GM20431 (cell line): Measurements from ENCODE around the gene C19orf25.
"Not testable (repeated sequence)": the region's sequence is repeated elsewhere in the genome, so short reads cannot be mapped to it uniquely, and the experiment has no call there.

Experiments
- in situ Hi-C: fragments of 300-500 bp; cut with MseI, MboI; formaldehyde crosslinking; loops from one replicate; pipeline ENCODE4 v1.15.0; 2020; ENCODE audit warnings: low sequenced_read_pairs; ENCODE audit not compliant: unreplicated experiment

Gene C19orf25

GRCh38 chr19:1478934-1479707, at the start of gene C19orf25:
Gene C19orf25 (minus strand): TSS chr19:1479215. CDS start chr19:1478903, 312 bp downstream.
- in situ Hi-C loops = no loop called here

DNA sequence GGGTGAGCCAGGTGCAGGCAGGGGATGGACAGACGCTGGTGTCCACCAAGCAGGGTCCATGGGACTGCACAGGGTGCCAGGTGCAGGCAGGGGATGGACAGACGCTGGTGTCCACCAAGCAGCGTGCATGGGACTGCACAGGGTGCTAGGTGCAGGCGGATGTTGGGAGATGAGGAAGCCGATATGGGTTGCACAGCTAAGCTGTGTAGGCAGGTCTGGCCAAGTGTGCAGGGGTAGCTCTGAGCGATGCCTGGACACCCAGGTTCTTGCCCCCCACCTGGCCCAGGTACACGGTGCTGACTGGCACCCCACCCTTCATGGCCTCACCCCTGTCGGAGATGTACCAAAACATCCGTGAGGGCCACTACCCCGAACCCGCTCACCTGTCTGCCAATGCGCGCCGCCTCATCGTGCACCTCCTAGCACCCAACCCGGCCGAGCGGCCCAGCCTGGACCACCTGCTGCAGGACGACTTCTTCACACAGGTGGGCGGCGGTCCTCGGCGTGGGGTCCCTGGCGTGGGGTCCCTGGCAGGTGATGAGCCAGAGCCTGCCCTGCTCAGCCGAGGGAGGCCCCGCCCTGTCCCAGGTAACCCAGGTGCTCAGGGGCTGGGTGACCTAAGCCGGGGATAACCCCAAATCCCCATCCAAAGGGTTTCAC, 48.8 kb upstream of the C19orf25 start:
- in situ Hi-C loops = no loop called here

DNA sequence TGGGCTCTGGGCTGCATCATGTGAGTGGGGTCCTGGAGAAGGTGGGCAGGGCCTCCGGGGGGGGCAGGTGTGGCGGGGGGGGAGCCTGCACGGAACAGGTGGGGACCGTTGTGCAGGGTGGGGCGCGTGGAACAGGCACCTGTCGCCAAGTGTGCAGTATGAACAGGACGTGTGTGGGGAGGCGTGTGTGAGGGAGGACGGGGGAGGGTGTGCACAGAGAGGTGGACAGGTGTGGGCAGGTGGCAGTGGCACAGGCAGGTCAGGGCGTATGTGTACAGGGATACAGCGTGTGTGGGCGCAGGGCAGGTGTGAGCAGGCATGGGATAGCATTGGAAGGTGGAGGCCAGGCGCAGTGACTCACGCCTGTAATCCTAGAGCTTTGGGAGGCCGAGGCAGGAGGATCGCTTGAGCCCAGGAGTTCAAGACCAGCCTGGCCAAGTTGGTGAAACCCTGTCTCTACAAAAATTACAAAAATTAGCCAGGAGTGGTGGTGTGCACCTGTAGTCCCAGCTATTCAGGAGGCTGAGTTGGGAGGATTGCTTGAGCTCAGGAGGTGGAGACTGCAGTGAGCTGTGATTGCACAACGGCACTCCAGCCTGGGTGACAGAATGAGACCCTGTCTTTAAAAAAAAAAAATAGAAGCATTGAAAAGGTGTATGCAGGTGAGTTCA, 48.1 kb upstream of the C19orf25 start:
- in situ Hi-C loops = no loop called here

DNA sequence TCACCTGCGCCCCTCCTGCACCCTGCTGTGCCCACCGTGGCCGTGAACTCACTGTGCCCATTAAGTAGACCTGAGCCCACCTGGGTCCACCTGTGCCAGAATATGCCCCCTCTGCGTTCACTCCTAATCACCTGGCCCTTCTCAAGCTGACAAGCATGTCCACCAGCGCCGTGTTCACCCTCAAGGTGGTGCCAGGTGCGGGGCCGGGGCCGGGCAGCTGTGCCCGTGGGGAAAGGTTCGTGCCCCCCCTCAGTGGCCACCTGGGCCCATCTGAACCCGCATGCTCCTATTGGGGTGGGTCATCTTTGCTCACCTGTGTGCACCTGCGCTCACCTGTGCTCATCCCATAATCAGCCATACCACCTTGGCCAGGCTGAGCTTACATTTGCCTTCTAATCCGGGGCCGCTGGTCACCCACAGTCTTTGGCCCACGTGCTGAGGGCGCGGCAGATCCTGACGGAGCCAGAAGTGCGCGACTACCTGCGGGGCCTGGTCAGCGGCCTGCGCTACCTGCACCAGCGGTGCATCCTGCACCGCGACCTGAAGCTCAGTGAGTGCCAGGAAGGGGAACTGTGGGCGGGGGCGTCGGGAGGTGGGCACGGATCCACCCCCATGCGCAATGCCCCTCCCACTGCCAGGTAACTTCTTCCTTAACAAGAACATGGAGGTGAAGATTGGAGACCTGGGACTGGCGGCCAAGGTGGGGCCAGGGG, 47.2 kb upstream of the C19orf25 start:
- in situ Hi-C loops = no loop called here

DNA sequence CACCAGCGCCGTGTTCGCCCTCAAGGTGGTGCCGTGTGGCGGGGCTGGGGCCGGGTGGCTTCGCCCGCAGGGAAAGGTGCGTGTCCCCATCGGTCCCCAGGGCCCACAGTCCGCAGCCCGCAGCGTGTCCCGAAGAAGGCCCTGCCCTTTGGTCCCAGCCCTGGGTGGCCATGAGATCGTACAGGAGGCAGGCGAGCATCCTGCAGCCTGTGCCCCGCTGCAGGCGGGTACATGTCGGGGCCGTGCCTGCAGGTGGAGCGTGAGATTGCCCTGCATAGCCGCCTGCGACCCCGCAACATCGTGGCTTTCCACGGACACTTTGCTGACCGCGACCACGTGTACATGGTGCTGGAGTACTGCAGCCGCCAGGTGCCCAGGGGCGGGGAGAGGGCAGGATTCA, 46.3 kb upstream of the C19orf25 start:
- in situ Hi-C loops = no loop called here

DNA sequence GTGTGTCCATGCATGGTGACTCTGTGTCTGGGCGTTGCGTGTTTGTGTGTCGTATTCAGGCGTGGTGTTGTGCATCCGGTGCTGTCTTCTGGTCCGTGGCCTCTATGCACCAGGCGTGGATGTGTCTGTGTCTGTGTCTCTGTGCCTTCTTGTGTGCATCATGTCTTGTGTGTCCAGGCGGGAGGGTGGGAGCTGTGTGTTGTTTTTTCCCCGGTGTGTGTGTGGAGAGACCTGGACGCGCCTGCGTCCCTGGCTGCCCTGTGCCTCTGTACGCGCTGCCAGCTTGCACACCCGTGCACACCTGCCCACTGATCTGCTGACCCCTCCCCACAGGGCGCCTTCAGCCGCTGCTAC, 45.9 kb upstream of the C19orf25 start:
- in situ Hi-C loops = no loop called here

- in situ Hi-C loops = no loop called here
Measured at GRCh38 chr19:1524287-1524971, 45.4 kb upstream of the C19orf25 start.

GRCh38 chr19:1523412-1524286, 44.6 kb upstream of the C19orf25 start, which contains the start of gene PLK5:
Gene PLK5 (plus strand): TSS chr19:1524077. CDS start chr19:1526997, 2,920 bp downstream.
- in situ Hi-C loops = no loop called here

DNA sequence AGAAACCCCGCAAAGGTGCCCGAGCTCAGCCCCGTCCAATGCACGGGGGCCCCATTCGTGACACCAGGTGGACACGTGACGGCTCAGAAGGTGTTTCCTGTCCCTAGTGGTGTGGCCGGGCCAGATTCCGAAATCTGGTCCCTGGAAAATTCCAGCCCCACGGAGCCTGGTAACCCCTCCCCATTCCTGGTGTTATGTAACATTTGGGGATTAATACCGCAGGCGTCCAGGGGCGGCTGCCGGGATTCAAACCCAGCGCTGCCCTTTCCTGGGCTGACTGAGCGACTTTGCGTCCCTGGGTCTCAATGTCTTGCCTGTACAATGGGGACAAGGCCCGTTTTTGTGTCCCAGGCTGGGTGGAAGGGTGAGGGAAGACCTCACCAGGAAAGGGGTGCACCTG, 43.8 kb upstream of the C19orf25 start:
- in situ Hi-C loops = no loop called here

GRCh38 chr19:1522061-1522460, 43.0 kb upstream of the C19orf25 start:
- in situ Hi-C loops = no loop called here

GRCh38 chr19:1521636-1522035, 42.6 kb upstream of the C19orf25 start:
- in situ Hi-C loops = no loop called here

DNA sequence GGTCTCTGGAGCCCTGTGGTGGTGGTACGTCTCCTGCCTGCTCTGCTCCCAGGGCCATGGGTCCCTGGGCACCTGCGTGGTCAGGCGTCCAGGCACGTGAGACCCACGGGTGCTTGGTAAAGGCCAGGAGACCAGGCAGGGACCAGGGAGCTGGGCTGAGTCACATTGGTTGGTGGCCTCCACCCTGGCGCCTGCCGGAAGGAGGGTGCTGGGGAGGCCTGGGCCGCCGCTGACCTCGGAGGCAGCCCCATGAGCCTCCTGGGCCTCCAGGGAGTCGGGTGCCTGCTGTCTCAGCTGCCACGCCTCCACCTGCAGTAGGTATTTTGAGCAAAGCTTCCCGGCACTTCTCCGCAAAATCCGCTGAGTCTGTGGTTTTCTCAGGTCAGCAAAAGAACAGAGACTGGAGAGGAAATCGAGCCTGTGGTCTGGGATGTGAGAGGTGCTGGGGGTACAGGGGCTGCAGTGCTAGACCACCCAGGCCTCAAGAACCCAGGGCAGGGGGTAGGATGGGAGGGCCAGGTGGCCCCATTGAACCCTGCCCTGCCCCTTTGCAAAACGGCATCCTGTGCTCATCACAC, 41.3 kb upstream of the C19orf25 start:
- in situ Hi-C loops = no loop called here

GRCh38 chr19:1519802-1520201, 40.8 kb upstream of the C19orf25 start:
- in situ Hi-C loops = not testable (repeated sequence)

DNA sequence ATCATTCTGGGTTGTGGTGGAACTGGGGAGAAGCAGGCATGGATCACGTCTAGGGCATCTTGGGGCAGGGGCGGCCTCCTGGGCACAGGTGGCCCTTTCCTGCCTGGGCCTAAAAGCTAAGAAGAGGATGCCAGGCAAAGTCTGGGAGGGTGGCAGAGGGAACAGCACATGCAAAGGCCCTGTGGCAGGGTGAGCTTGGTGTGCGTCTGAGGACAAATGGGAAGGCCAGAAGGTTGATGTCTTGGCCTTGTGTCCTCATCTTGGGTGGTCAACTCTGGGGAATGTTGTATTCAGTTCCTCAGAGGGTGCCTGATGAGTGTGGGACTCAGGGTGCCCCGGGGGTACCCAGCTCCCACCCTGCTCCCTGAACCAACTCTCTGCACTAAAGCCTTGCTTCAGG, 39.5 kb upstream of the C19orf25 start:
- in situ Hi-C loops = no loop called here

GRCh38 chr19:1516395-1516753, 37.4 kb upstream of the C19orf25 start:
- in situ Hi-C loops = no loop called here

GRCh38 chr19:1514986-1515721, 36.1 kb upstream of the C19orf25 start:
- in situ Hi-C loops = no loop called here

DNA sequence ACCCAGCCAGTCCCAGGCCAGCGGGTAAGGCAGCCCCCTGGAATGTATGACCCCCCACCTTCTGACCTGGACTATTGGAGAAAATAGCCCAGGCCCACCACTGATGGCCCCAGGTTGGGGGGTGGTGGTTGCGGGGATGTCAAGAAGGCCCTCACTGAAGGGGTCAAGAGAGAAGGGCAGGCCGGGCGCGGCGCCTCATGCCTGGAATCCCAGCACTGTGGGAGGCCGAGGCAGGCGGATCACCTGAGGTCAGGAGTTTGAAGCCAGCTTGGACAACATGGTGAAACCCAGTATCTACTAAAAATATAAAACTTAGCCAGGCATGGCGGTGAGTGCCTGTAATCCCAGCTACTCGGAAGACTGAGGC, 35.3 kb upstream of the C19orf25 start:
- in situ Hi-C loops = no loop called here
